H1 (cell line): ENCODE data around the gene SBF2. TPM values are rescaled to one million over a fixed set of nuclear protein-coding genes. Genes with fewer than 3 reads are reported as not detected.

Source experiments
- CTCF ChIA-PET: fragments of 300-600 bp; sonication (Branson Sonifier 250); formaldehyde crosslinking; loops from one replicate; lab custom pipeline; 2021; ENCODE audit not compliant: partially characterized antibody; lab: Charles Lee
- POLR2A ChIA-PET: fragments of 300-600 bp; sonication (Branson Sonifier 250); formaldehyde crosslinking; loops from one replicate; lab custom pipeline; 2021; ENCODE audit warnings: inconsistent platforms; ENCODE audit not compliant: partially characterized antibody; lab: Charles Lee
- DNase-seq, 2 experiments: peaks; one replicate each; pipeline versions ENCODE4 v3.0.0 to v3.0.0-alpha.2; 2010 to 2022; ENCODE audit warnings: low spot score in 2 of 2, low read depth in 1 of 2, mixed read lengths in 1 of 2
- FAIRE-seq: peaks from 2 replicates; lab custom pipeline; 2011; peaks lifted over from hg19 to GRCh38; lab: Jason Lieb, UNC
- H2AFZ ChIP-seq: 2 replicates; pipeline ENCODE4 v1.8.1; 2012; ENCODE audit warnings: low read length, inconsistent platforms
- H2AK5ac ChIP-seq: 2 replicates; pipeline ENCODE4 v1.6.1; 2013; ENCODE audit warnings: low read depth, low read length
- H2BK120ac ChIP-seq: replicated peaks from 2 replicates; pipeline ENCODE3; 2013; ENCODE audit warnings: low read depth, low read length, inconsistent platforms
- H2BK12ac ChIP-seq: 2 replicates; pipeline ENCODE4 v1.6.1; 2013; ENCODE audit warnings: low read depth, low read length
- H2BK15ac ChIP-seq: 2 replicates; pipeline ENCODE4 v1.6.1; 2013; ENCODE audit warnings: low read length
- H2BK20ac ChIP-seq: 2 replicates; pipeline ENCODE4 v1.6.1; 2013; ENCODE audit warnings: low read length
- H2BK5ac ChIP-seq: 2 replicates; pipeline ENCODE4 v1.6.1; 2013; ENCODE audit warnings: low read depth, low read length
- H3K14ac ChIP-seq: 2 replicates; pipeline ENCODE4 v1.6.1; 2013; ENCODE audit warnings: inconsistent platforms; ENCODE audit not compliant: insufficient read length
- H3K18ac ChIP-seq: 2 replicates; pipeline ENCODE4 v1.6.1; 2013; ENCODE audit warnings: low read length; ENCODE audit errors: extremely low read depth
- H3K23ac ChIP-seq: 2 replicates; pipeline ENCODE4 v1.6.1; 2013; ENCODE audit warnings: inconsistent platforms; ENCODE audit not compliant: insufficient read length
- H3K23me2 ChIP-seq: 2 replicates; pipeline ENCODE4 v1.6.1; 2013; ENCODE audit warnings: low read depth, low read length
- H3K27ac ChIP-seq: 2 replicates; pipeline ENCODE4 v1.6.1; 2011; ENCODE audit warnings: low read depth, low read length, inconsistent platforms
- H3K27me3 ChIP-seq, 4 experiments: replicated peaks in 1 of 4; 1 replicate in 1 of 4; 2 replicates in 3 of 4; pipeline versions ENCODE4 v1.6.1 to v1.8.1; 2011 to 2013; ENCODE audit warnings: low read length in 3 of 4, mild to moderate bottlenecking in 3 of 4, inconsistent platforms in 2 of 4, mixed read lengths in 2 of 4, moderate library complexity in 1 of 4; ENCODE audit not compliant: control insufficient read depth in 3 of 4, insufficient read depth in 3 of 4; ENCODE audit errors: extremely low read depth in 1 of 4
- H3K36me3 ChIP-seq, 4 experiments: 2 replicates each; pipeline versions ENCODE4 v1.6.1 to v1.8.1; 2011 to 2013; ENCODE audit warnings: mild to moderate bottlenecking in 4 of 4, low read length in 3 of 4, moderate library complexity in 2 of 4, control low read depth in 1 of 4, inconsistent platforms in 1 of 4; ENCODE audit not compliant: insufficient read depth in 4 of 4, control insufficient read depth in 2 of 4
- H3K4ac ChIP-seq: replicated peaks from 2 replicates; pipeline ENCODE3; 2013; ENCODE audit warnings: low read length, low read depth, mixed read lengths, inconsistent platforms; ENCODE audit not compliant: insufficient read length
- H3K4me1 ChIP-seq, 4 experiments: replicated peaks in 1 of 4; 1 replicate in 1 of 4; 2 replicates in 3 of 4; pipeline versions ENCODE4 v1.6.1 to v1.8.1; 2011 to 2013; ENCODE audit warnings: low read length in 3 of 4, inconsistent platforms in 2 of 4, mixed read lengths in 1 of 4; ENCODE audit not compliant: insufficient read depth in 4 of 4, control insufficient read depth in 3 of 4
- H3K4me2 ChIP-seq, 2 experiments: 2 replicates each; pipeline versions ENCODE4 v1.6.1 to v1.8.1; 2011 to 2013; ENCODE audit warnings: low read depth in 2 of 2, low read length in 2 of 2, control low read depth in 1 of 2, inconsistent platforms in 1 of 2, mild to moderate bottlenecking in 1 of 2; ENCODE audit not compliant: insufficient read depth in 1 of 2
- H3K4me3 ChIP-seq, 4 experiments: fragments of 200-600, 300-600 bp in 1 of 4; sonication (generic), shearing (Covaris generic), sonication (Bioruptor Twin) in 1 of 4; 2 replicates each; pipeline versions ENCODE4 v1.5.1 to v1.8.1; 2011 to 2016; ENCODE audit warnings: low read length in 4 of 4, low read depth in 3 of 4, control low read depth in 2 of 4, inconsistent platforms in 2 of 4, mild to moderate bottlenecking in 2 of 4, mixed read lengths in 1 of 4, moderate library complexity in 1 of 4; ENCODE audit not compliant: insufficient read depth in 2 of 4; ENCODE audit errors: extremely low read depth in 1 of 4
- H3K56ac ChIP-seq: replicated peaks from 2 replicates; pipeline ENCODE3; 2013; ENCODE audit warnings: low read depth, mild to moderate bottlenecking, mixed read lengths, low read length, inconsistent platforms; ENCODE audit not compliant: insufficient read length
- H3K79me1 ChIP-seq: 2 replicates; pipeline ENCODE4 v1.6.1; 2013; ENCODE audit warnings: low read depth, low read length, control low read depth
- H3K79me2 ChIP-seq, 2 experiments: 2 replicates each; pipeline versions ENCODE4 v1.6.1 to v1.8.1; 2012 to 2013; ENCODE audit warnings: low read length in 2 of 2, mild to moderate bottlenecking in 2 of 2, inconsistent platforms in 1 of 2; ENCODE audit not compliant: insufficient read depth in 2 of 2, control insufficient read depth in 1 of 2
- H3K9ac ChIP-seq, 4 experiments: replicated peaks in 1 of 4; 1 replicate in 1 of 4; 2 replicates in 3 of 4; pipeline versions ENCODE4 v1.6.1 to v1.8.1; 2011 to 2013; ENCODE audit warnings: low read depth in 3 of 4, low read length in 3 of 4, control low read depth in 2 of 4, mild to moderate bottlenecking in 2 of 4, moderate library complexity in 2 of 4, inconsistent platforms in 1 of 4; ENCODE audit errors: extremely low read depth in 1 of 4
- H3K9me3 ChIP-seq, 2 experiments: 2 replicates each; pipeline versions ENCODE4 v1.6.1 to v1.8.1; 2012 to 2013; ENCODE audit warnings: mild to moderate bottlenecking in 2 of 2, moderate library complexity in 2 of 2, control low read depth in 1 of 2, inconsistent platforms in 1 of 2, low read depth in 1 of 2, low read length in 1 of 2, mixed read lengths in 1 of 2; ENCODE audit not compliant: insufficient read depth in 2 of 2
- H4K20me1 ChIP-seq, 2 experiments: replicated peaks in 1 of 2; 2 replicates each; pipeline versions ENCODE3 to v1.8.1; 2011 to 2013; ENCODE audit warnings: inconsistent platforms in 2 of 2, low read length in 2 of 2, mild to moderate bottlenecking in 1 of 2; ENCODE audit not compliant: insufficient read depth in 2 of 2, control insufficient read depth in 1 of 2
- H4K5ac ChIP-seq: 2 replicates; pipeline ENCODE4 v1.6.1; 2013; ENCODE audit warnings: low read length, low read depth, mixed read lengths, inconsistent platforms; ENCODE audit not compliant: insufficient read length
- H4K8ac ChIP-seq: 2 replicates; pipeline ENCODE4 v1.8.0; 2013; ENCODE audit warnings: mild to moderate bottlenecking, moderate library complexity, low read length, inconsistent platforms; ENCODE audit not compliant: insufficient read depth; ENCODE audit errors: extremely low read depth
- H4K91ac ChIP-seq: replicated peaks from 2 replicates; pipeline ENCODE3; 2013; ENCODE audit warnings: low read length, mixed read lengths, inconsistent platforms; ENCODE audit not compliant: insufficient read length
- CTCF ChIP-seq, 3 experiments: IDR thresholded peaks; 1 replicate in 2 of 3; 2 replicates in 1 of 3; pipeline versions ENCODE4 v1.5.1 to v1.6.1; 2011; ENCODE audit warnings: low read length in 3 of 3, mild to moderate bottlenecking in 3 of 3, inconsistent platforms in 2 of 3, low read depth in 1 of 3, moderate library complexity in 1 of 3; ENCODE audit not compliant: insufficient read depth in 1 of 3; ENCODE audit errors: control extremely low read depth in 1 of 3
- FOSL1 ChIP-seq: IDR thresholded peaks from 2 replicates; pipeline ENCODE4 v1.6.1; 2011; ENCODE audit warnings: mild to moderate bottlenecking, low read depth, low read length, moderate library complexity; ENCODE audit not compliant: insufficient read depth
- RAD21 ChIP-seq, 2 experiments: IDR thresholded peaks in 1 of 2; conservative IDR thresholded peaks in 1 of 2; 2 replicates each; pipeline ENCODE4 v1.6.1; 2011; ENCODE audit warnings: low read depth in 2 of 2, low read length in 2 of 2, improper control_type of control experiment in 1 of 2, inconsistent platforms in 1 of 2, mild to moderate bottlenecking in 1 of 2, moderate library complexity in 1 of 2
- WGBS, 2 experiments: shearing (Covaris generic) in 1 of 2; methylation state at CpG; one replicate each; pipeline versions ENCODE4 v1.1.6 to v1.1.7; 2013 to 2015; ENCODE audit warnings: low lambda C conversion rate in 2 of 2, mixed read lengths in 2 of 2, inconsistent platforms in 1 of 2, low coverage in 1 of 2, missing lambda C conversion rate in 1 of 2; ENCODE audit not compliant: insufficient replicate concordance in 2 of 2, insufficient coverage in 1 of 2, insufficient read length in 1 of 2; ENCODE audit errors: extremely low coverage in 1 of 2, missing lambda C conversion rate in 1 of 2; 5-methylcytosine and 5-hydroxymethylcytosine counted together
- polyA plus RNA-seq, 7 experiments: library from polyadenylated mRNA; depleted of rRNA in 3 of 7; stranded (reverse) in 5 of 7; unstranded in 2 of 7; fragments of >200 nt in 5 of 7; fragments of 200-250 nt in 2 of 7; gene quantifications; 1 replicate in 5 of 7; 2 replicates in 1 of 7; 4 replicates in 1 of 7; pipeline versions ENCODE4 v1.2.1 to v1.2.3, GENCODE V29; 2011 to 2013; ENCODE audit warnings: missing spikeins in 2 of 7, mixed read lengths in 2 of 7
- total RNA-seq: library from RNA; stranded (reverse); fragmentation: NEBNext Ultra II Directional; extraction: Animal tissue kit (Norgen Biotek cat#: 25700); gene quantifications from 2 replicates; pipeline ENCODE4 v1.2.1, GENCODE V29; 2021

The SBF2 gene
- total and polyA plus RNA-seq, 2 of the 8 experiments (the other 6 are each of a cell fraction or from before 2014, with no cell fraction given), result 36.7 to 50.5 TPM

DNA sequence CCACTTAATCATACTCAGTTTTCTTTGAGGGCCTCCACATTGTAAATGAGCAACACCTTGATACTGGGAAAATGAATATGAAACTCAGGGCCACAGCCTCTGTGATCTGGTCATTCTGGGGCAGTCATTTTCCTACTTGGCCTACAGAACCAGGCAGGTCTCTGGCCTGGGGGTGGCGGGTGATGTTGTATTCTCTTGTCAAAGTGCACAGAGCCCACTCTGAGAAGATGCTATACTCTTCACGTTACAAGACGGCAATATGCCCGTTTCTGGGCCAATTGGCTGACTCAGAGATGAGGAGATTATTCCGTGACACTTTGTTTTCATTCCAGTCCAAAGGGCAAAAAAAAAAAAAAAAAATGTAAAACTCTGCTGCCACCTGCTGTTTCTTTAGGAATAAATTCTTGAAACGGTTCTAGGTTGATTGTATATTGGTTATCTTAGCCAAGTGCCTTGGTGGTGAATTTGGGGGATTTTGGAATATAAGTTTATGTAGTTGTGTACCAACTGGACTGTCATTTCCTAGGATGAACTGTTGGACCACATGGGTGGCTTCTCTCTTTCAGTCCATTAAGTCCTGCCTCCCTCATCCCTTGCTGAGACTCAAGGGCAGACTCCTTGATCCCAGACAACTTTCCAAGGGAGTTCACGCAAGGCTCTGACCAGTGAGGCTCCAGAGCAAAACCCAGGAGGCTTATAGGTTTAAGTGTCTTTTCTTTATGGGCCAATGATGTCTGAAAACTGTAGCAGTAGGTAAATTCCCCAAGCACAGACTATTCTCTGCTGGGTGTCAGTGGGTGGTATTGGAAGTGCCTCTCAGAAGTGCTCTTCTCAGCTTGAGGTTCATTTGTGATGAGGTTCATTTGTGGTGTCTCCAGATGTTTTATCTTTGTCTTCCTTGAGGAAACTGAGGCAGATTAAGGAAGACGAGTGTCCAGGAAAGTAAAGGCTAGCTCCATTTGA, 29.1 kb upstream of the SBF2 start:
- H3K36me3 ChIP-seq, result no peaks in the 10 kb centered on the region
- 70% methylated on average over 8 of the region's 8 CpGs; no CpG with 5 or more reads in 1 of the 2 experiments for WGBS, 2 experiments
- peak overlapping the region; percentile 95 for H2BK5ac ChIP-seq
- peak overlapping the region in 1 of 2 experiments; percentile 32; a peak in 1 of 4 replicates for H3K4me2 ChIP-seq
- DNase-seq (no peak), FAIRE-seq (no peak)
- no peak overlapping the region for H4K8ac ChIP-seq
- no peak overlapping the region for H3K4me3 ChIP-seq
- no peaks in the 10 kb centered on the region for H3K79me1 ChIP-seq
- H2BK20ac ChIP-seq, result peak overlapping the region; percentile 92; the same call in 1 of the 2 replicates
- H3K23me2 ChIP-seq, result no peaks in the 10 kb centered on the region
- no peaks in the 10 kb centered on the region for H3K79me2 ChIP-seq
- ChIA-PET POLR2A (interaction anchor here (1.0 to 2.2 kb wide), 5 partner anchors 13 to 29 kb away, joined by 3 to 21 read pairs (median 5); partner anchors contain the start of gene ADM), CTCF (interaction anchor here (0.7 to 3.7 kb wide), 17 partner anchors 9 to 575 kb away, joined by 3 to 32 read pairs (median 4); partner anchors contain the start of gene ADM)
- TF ChIP-seq FOSL1, result no peak
- peak; percentile 50 to 59 for TF ChIP-seq RAD21 (IDR thresholded peaks at IDR 0.05 in 1 of 2, conservative IDR thresholded peaks at IDR 0.05 in 1 of 2; ENCODE audit: low read depth in 2 of 2, low read length in 2 of 2)
- TF ChIP-seq CTCF (IDR thresholded peaks at IDR 0.05; ENCODE audit: control extremely low read depth in 1 of 3, insufficient read depth in 1 of 3, low read depth in 1 of 3, low read length in 3 of 3), result peak in 2 of 3 experiments; percentile 23 to 24; a peak in 2 of 4 replicates
- H3K4me1 ChIP-seq, result peaks cover 6 to 15% (median 11%) of the 10 kb centered on the region in 4 experiments; a peak in 6 of 7 replicates
- peak overlapping the region; percentile 64; the same call in 1 of the 2 replicates for H3K18ac ChIP-seq
- no peaks in the 10 kb centered on the region for H4K20me1 ChIP-seq
- H3K23ac ChIP-seq, result no peak overlapping the region
- no peak overlapping the region for H3K56ac ChIP-seq
- H2AK5ac ChIP-seq, result no peak overlapping the region; the same call in 1 of the 2 replicates
- H2AFZ ChIP-seq, result no peak overlapping the region
- no peaks in the 10 kb centered on the region for H3K27me3 ChIP-seq
- peak overlapping the region; percentile 88 for H2BK120ac ChIP-seq
- H3K27ac ChIP-seq, result no peak overlapping the region
- no peak overlapping the region for H3K9ac ChIP-seq
- H3K4ac ChIP-seq, result peak overlapping the region; percentile 32
- no peak overlapping the region for H3K14ac ChIP-seq
- peak overlapping the region; percentile 44 for H4K5ac ChIP-seq
- H3K9me3 ChIP-seq, result no peaks in the 10 kb centered on the region
- H2BK12ac ChIP-seq, result peak overlapping the region; percentile 94
- H2BK15ac ChIP-seq, result no peak overlapping the region
- H4K91ac ChIP-seq, result peak overlapping the region; percentile 77
